ENCODE data around the gene JPH3. TPM values are rescaled to one million over a fixed set of nuclear protein-coding genes. Genes with fewer than 3 reads are reported as not detected.

JPH3 gene
- polyA plus RNA-seq, 1 donor (not counting 4 experiments of a cell fraction or from before 2014, with no cell fraction given): not detected

DNA sequence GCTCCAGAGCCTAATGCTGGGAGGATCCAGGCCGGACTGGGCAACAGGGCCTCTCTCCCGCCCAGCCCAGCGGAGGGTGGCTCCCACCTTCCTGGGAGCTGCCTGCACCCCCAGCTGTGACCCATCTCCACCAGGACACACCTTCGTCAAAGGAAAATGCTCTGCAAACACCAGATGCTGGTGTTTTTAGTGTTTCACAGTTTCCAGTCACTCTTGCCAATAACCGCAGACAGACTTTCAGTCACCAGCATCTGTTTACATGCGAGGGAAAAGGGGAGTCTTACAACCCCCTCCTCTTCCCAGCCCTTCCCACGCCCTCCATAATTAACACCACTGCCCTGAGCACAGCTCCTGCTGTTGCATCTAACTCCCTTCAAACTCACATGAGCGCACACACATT is 138.1 kb downstream of the JPH3 start:
- peaks cover 5 to 11% of the 10 kb centered on the region in 2 experiments for H3K36me3 ChIP-seq (ENCODE audit: control insufficient read depth in 2 of 2, extremely low read depth in 1 of 2, insufficient read depth in 2 of 2, low read length in 2 of 2)
- no peak overlapping the region for H3K4me2 ChIP-seq (ENCODE audit: control insufficient read depth, extremely low read depth, insufficient read depth, low read depth, low read length)
- H3K9me3 ChIP-seq (ENCODE audit: control insufficient read depth, low read depth, low read length): no peaks in the 10 kb centered on the region
- no peaks in the 10 kb centered on the region for H3K4me1 ChIP-seq (ENCODE audit: control insufficient read depth, extremely low read depth, insufficient read depth, low read length)
- H3K27ac ChIP-seq (ENCODE audit: control insufficient read depth, insufficient read depth, low read length): no peak overlapping the region
- no peaks in the 10 kb centered on the region for H3K9me1 ChIP-seq (ENCODE audit: control insufficient read depth, extremely low read depth, insufficient read depth, low read length)
- dilution Hi-C loops (cut with MboI; ENCODE audit: extremely low pct_ligation_motif_present, low sequenced_read_pairs): no loop called here
- TF ChIP-seq, protein P1, sequence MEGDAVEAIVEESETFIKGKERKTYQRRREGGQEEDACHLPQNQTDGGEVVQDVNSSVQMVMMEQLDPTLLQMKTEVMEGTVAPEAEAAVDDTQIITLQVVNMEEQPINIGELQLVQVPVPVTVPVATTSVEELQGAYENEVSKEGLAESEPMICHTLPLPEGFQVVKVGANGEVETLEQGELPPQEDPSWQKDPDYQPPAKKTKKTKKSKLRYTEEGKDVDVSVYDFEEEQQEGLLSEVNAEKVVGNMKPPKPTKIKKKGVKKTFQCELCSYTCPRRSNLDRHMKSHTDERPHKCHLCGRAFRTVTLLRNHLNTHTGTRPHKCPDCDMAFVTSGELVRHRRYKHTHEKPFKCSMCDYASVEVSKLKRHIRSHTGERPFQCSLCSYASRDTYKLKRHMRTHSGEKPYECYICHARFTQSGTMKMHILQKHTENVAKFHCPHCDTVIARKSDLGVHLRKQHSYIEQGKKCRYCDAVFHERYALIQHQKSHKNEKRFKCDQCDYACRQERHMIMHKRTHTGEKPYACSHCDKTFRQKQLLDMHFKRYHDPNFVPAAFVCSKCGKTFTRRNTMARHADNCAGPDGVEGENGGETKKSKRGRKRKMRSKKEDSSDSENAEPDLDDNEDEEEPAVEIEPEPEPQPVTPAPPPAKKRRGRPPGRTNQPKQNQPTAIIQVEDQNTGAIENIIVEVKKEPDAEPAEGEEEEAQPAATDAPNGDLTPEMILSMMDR (optimal IDR thresholded peaks at IDR 0.05 in 1 of 3, IDR thresholded peaks at IDR 0.05 in 1 of 3, conservative IDR thresholded peaks at IDR 0.05 in 1 of 3; ENCODE audit: extremely low read depth in 1 of 3, insufficient read depth in 2 of 3, low read length in 3 of 3): no peak
- TF ChIP-seq EZH2 (IDR thresholded peaks at IDR 0.05; ENCODE audit: low read length): no peak
- H3K9ac ChIP-seq (ENCODE audit: control insufficient read depth, extremely low read depth, insufficient read depth, low read length): no peak overlapping the region
- no peaks in the 10 kb centered on the region for H4K20me1 ChIP-seq (ENCODE audit: control insufficient read depth, extremely low read depth, insufficient read depth, low read length)
- H3K27me3 ChIP-seq (ENCODE audit: control insufficient read depth, extremely low read depth, insufficient read depth, low read length): no peaks in the 10 kb centered on the region
- H3K79me2 ChIP-seq (ENCODE audit: control insufficient read depth, insufficient read depth, low read length): no peaks in the 10 kb centered on the region
- no peak overlapping the region for H3K4me3 ChIP-seq (ENCODE audit: control insufficient read depth in 2 of 3, extremely low read depth in 1 of 3, insufficient read depth in 2 of 3, low read depth in 1 of 3, low read length in 3 of 3)
- no peak for FAIRE-seq
- DNase-seq (ENCODE audit: low read depth, low spot score): no peak
- H2AFZ ChIP-seq (ENCODE audit: control insufficient read depth, low read length): no peak overlapping the region

DNA sequence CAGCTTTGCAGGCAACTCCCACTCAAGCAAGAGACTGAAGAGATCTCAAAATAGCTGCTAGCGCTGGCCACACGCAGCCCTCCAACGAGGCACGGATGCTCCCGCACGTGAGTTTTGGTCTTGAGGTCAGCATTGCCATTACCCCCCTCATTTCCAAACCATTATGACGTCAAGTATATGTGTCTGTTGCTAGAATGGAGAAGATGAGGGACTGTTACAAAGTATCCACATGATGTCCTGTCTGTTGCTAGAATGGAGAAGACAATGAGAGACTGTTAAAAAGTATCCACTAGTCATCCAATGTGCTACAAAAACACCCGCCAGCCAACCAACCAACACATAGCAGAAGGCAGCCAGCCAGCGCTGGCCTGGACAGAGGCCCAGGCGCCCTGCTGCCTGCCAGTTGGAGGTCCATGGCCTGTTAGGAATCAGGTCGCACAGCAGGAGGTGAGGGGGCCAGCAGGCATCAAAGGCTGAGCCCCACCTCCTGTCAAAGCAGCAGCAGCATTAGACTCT is 138.7 kb downstream of the JPH3 start:
- no peak overlapping the region for H3K9ac ChIP-seq (ENCODE audit: control insufficient read depth, extremely low read depth, insufficient read depth, low read length)
- FAIRE-seq: no peak

More for the DNA sequence above, 138.7 kb downstream of the JPH3 start:
- Histone ChIP-seq H3K4me3 (ENCODE audit: control insufficient read depth in 2 of 3, extremely low read depth in 1 of 3, insufficient read depth in 2 of 3, low read depth in 1 of 3, low read length in 3 of 3) (no peak overlapping the region), H3K79me2 (ENCODE audit: control insufficient read depth, insufficient read depth, low read length) (no peaks in the 10 kb centered on the region), H3K27ac (ENCODE audit: control insufficient read depth, insufficient read depth, low read length) (no peak overlapping the region), H3K27me3 (ENCODE audit: control insufficient read depth, extremely low read depth, insufficient read depth, low read length) (no peaks in the 10 kb centered on the region), H3K9me3 (ENCODE audit: control insufficient read depth, low read depth, low read length) (no peaks in the 10 kb centered on the region), H3K9me1 (ENCODE audit: control insufficient read depth, extremely low read depth, insufficient read depth, low read length) (no peaks in the 10 kb centered on the region), H3K4me2 (ENCODE audit: control insufficient read depth, extremely low read depth, insufficient read depth, low read depth, low read length) (no peak overlapping the region), H2AFZ (ENCODE audit: control insufficient read depth, low read length) (no peak overlapping the region), H3K36me3 (ENCODE audit: control insufficient read depth in 2 of 2, extremely low read depth in 1 of 2, insufficient read depth in 2 of 2, low read length in 2 of 2) (peaks cover 5 to 15% of the 10 kb centered on the region in 2 experiments), H3K4me1 (ENCODE audit: control insufficient read depth, extremely low read depth, insufficient read depth, low read length) (no peaks in the 10 kb centered on the region), H4K20me1 (ENCODE audit: control insufficient read depth, extremely low read depth, insufficient read depth, low read length) (no peaks in the 10 kb centered on the region)
- dilution Hi-C loops (cut with MboI; ENCODE audit: extremely low pct_ligation_motif_present, low sequenced_read_pairs): no loop called here
- no peak for TF ChIP-seq EZH2 (IDR thresholded peaks at IDR 0.05; ENCODE audit: low read length)
- no peak for DNase-seq (ENCODE audit: low read depth, low spot score)
